GM12874 (cell line): ENCODE data around the gene PTPRT.

Experiments used
- TF ChIP-seq, protein P1 (sequence below): IDR thresholded peaks from 2 replicates; pipeline ENCODE4 v1.5.1; 2011; ENCODE audit warnings: low read depth, mild to moderate bottlenecking, control low read depth, low read length, moderate library complexity; ENCODE audit not compliant: insufficient read depth

Gene PTPRT

GRCh38 chr20:42352096-42352495, 837.6 kb downstream of the PTPRT start:
- TF ChIP-seq, protein P1, sequence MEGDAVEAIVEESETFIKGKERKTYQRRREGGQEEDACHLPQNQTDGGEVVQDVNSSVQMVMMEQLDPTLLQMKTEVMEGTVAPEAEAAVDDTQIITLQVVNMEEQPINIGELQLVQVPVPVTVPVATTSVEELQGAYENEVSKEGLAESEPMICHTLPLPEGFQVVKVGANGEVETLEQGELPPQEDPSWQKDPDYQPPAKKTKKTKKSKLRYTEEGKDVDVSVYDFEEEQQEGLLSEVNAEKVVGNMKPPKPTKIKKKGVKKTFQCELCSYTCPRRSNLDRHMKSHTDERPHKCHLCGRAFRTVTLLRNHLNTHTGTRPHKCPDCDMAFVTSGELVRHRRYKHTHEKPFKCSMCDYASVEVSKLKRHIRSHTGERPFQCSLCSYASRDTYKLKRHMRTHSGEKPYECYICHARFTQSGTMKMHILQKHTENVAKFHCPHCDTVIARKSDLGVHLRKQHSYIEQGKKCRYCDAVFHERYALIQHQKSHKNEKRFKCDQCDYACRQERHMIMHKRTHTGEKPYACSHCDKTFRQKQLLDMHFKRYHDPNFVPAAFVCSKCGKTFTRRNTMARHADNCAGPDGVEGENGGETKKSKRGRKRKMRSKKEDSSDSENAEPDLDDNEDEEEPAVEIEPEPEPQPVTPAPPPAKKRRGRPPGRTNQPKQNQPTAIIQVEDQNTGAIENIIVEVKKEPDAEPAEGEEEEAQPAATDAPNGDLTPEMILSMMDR: no peak

GRCh38 chr20:42350521-42350920, 839.2 kb downstream of the PTPRT start:
- TF ChIP-seq, protein P1: no peak

GRCh38 chr20:42346189-42347170, 843.2 kb downstream of the PTPRT start:
- TF ChIP-seq, protein P1: no peak

GRCh38 chr20:42341654-42342053, 848.1 kb downstream of the PTPRT start:
- TF ChIP-seq, protein P1: no peak

DNA sequence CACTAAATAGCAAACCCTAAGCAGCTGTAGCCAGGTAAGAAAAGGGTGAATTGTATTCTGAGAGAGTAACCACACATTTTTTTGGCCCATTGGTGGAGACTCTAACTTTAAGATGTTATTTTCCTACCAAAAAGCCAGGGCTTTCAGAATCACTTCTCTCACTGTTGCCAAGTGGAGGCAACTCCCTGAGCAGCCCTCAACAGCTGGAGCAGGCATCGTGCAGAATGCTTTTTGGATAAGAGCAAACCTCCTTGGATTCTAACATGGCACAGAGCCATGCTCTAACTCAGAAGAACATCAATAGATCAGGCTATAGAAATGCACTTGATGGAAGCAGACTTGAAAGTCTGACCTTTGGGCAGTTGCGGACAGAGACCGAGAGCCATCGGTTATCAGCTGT, 849.3 kb downstream of the PTPRT start:
- TF ChIP-seq, protein P1: no peak

DNA sequence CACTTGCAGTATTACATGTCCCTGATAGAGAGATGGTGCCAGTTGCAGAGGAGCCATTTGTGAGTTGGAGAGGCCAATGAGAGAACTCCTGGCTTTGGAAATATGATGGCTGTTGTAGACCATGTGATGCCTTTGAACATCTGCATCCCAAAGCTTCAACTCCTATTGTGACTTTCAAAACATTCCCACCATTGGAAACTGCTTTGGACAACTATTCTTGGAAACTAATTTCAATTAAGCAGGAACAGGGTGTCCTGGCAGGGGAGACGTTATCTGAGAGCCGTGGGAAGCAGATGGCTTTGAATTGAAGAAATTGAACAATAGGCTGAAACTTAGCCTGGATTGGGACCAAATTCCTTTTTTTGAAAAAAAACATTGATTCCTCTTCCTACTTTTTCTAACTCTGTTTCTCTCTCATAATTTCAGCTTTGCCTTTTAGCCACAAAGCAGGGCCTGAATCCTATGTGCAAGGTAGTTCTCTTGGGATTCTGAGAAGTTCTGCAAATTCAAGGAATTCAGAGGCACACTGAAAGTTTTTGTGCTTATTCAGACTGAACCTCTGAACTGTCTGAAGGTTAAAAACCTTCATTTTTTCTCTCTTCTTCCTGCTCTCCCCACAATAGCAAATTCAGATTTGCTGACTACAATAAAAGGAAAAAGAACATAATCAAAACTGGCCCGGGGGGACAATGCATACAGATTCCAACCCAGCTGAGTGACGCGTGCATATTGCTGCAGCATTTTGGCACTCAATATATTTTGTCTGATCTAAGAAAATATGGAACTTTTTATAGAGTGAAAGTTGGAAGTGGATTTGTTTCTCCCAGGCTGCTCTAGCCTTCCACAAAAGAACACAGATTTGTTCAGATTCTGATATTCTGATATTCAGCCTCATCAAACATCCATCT, 851.2 kb downstream of the PTPRT start:
- TF ChIP-seq, protein P1: no peak

GRCh38 chr20:42336576-42336975, 853.1 kb downstream of the PTPRT start:
- TF ChIP-seq, protein P1: no peak
